HepG2 (cell line): ENCODE measurements around the gene ZNF500.

ENCODE experiments used
- EZH2 ChIP-seq: conservative IDR thresholded peaks from 2 replicates; pipeline ENCODE4 v1.6.1; 2012; ENCODE audit warnings: mild to moderate bottlenecking, low read depth, low read length, moderate library complexity
- KDM2A ChIP-seq: sonication (generic); formaldehyde crosslinking; IDR thresholded peaks from 2 replicates; pipeline ENCODE4 v1.4.0; 2020; ENCODE audit warnings: low read depth, missing genetic modification reagents, borderline replicate concordance
- SCMH1 ChIP-seq: sonication (generic); formaldehyde crosslinking; IDR thresholded peaks from 2 replicates; pipeline ENCODE4 v1.9.0; 2021; ENCODE audit warnings: missing genetic modification reagents, mild to moderate bottlenecking, borderline replicate concordance

- TF ChIP-seq EZH2 (no peak), KDM2A (CRISPR knock-in tag) (no peak), SCMH1 (CRISPR knock-in tag) (no peak)
These were observed 67.9 kb downstream of the ZNF500 start for GRCh38 chr16:4699046-4699556.
